K562 (cell line): ENCODE data around the gene SLC26A6. TPM values are rescaled to one million over a fixed set of nuclear protein-coding genes. Genes with fewer than 3 reads are reported as not detected.

ENCODE experiments used
- CHD7 ChIP-seq: fragments of 200-600 bp; sonication (generic); IDR thresholded peaks from one replicate; pipeline ENCODE4 v1.6.1; 2012; ENCODE audit warnings: mild to moderate bottlenecking, low read depth, low read length, inconsistent platforms
- GTF2F1 ChIP-seq: IDR thresholded peaks from 2 replicates; pipeline ENCODE4 v1.6.1; 2011; ENCODE audit warnings: low read depth, low read length, improper control_type of control experiment
- JUNB ChIP-seq: fragments of 450-650 bp; formaldehyde crosslinking; conservative IDR thresholded peaks from 2 replicates; pipeline ENCODE4 v1.4.0; 2020; ENCODE audit warnings: mild to moderate bottlenecking
- MYBL2 ChIP-seq, 2 experiments: fragments of 450-650 bp in 1 of 2; sonication (generic) in 1 of 2; formaldehyde crosslinking in 1 of 2; IDR thresholded peaks; 2 replicates each; pipeline versions ENCODE4 v1.6.1 to v1.8.1; 2017 to 2022; ENCODE audit warnings: borderline replicate concordance in 1 of 2, inconsistent platforms in 1 of 2, low read depth in 1 of 2, mild to moderate bottlenecking in 1 of 2, missing genetic modification reagents in 1 of 2, moderate library complexity in 1 of 2
- SLC30A9 ChIP-seq: fragments of 250-450 bp; sonication (Bioruptor Pico); IDR thresholded peaks from 2 replicates; pipeline ENCODE4 v1.8.0; 2022; ENCODE audit warnings: mild to moderate bottlenecking, moderate library complexity
- TRIM25 ChIP-seq: fragments of 450-650 bp; IDR thresholded peaks from 2 replicates; pipeline ENCODE4 v1.7.0; 2016; ENCODE audit warnings: borderline replicate concordance
- ZNF584 ChIP-seq: fragments of 200-800 bp; sonication (Bioruptor generic); IDR thresholded peaks from 2 replicates; pipeline ENCODE4 v1.6.1; 2016; ENCODE audit warnings: low read depth, mild to moderate bottlenecking, missing genetic modification characterization, missing compliant biosample characterization
- polyA plus RNA-seq, 8 experiments: library from polyadenylated mRNA; depleted of rRNA in 4 of 8; stranded (reverse) in 5 of 8; unstranded in 3 of 8; fragments of >200 nt; fragmentation: Nextera tagmentation in 2 of 8; fragmentation: Illumina TruSeq in 1 of 8; extraction: Ambion mirVana in 2 of 8; extraction: Trizol in 1 of 8; gene quantifications; 2 replicates each; pipeline versions ENCODE4 v1.2.1 to v1.2.3, GENCODE V29; 2011 to 2014; ENCODE audit warnings: inconsistent platforms in 1 of 8, missing spikeins in 1 of 8
- total RNA-seq, 7 experiments: library from RNA; depleted of rRNA in 6 of 7; stranded (reverse); fragments of >200 nt in 6 of 7; fragmentation: Illumina TruSeq in 2 of 7; extraction: Trizol in 2 of 7; gene quantifications; 2 replicates each; pipeline versions ENCODE4 v1.2.1 to v1.2.3, GENCODE V29; 2011 to 2021; ENCODE audit warnings: low replicate concordance in 1 of 7

The SLC26A6 gene
- total and polyA plus RNA-seq, 9 of the 15 experiments (the other 6 are each of a cell fraction or from before 2014, with no cell fraction given), result 2.1 to 27.2 (median 14.8) TPM

DNA sequence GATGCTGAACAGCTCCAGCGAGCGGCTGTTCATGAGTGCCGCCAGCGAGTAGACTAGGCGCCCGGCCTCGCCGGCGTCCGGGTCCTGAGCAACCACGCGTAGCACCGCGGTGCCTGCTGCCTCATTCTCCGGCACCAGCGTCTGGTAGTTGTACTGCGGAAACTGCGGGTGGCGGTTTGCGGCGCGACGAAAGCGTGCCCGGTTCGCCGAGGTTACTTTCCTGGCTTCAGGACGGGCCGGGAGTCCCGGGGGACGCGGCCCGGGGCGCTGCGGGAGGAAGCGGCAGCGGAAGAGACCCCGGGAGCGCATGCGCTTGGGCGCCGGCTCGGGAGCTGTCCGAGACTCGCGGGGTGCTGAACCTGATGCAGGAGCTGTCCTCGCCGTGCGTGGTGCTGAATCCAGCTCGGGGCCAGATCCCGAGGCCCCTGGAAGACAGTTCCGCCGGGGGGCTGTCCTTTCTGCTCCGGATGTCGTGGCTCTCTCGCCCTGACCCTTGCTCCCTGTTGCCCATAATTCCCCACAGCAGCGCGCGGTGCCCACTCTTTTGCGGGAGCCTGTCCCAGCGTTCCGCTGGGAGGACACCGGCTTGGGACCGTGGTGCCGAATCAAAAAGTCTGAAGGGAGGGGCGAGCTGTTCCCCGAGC lies 26.4 kb upstream of the SLC26A6 start (continued):
- TF ChIP-seq GTF2F1, result no peak
- no peak for TF ChIP-seq SLC30A9 (CRISPR knock-in tag)
- no peak for TF ChIP-seq TRIM25
- TF ChIP-seq CHD7, result no peak
- no peak for TF ChIP-seq JUNB (CRISPR knock-in tag)
- peak; percentile 93 for TF ChIP-seq ZNF584 (CRISPR knock-in tag)
- TF ChIP-seq MYBL2 (IDR thresholded peaks at IDR 0.05; ENCODE audit: low read depth), result no peak
- no peak for TF ChIP-seq MYBL2 (CRISPR knock-in tag; IDR thresholded peaks at IDR 0.05; ENCODE audit: borderline replicate concordance)
